GM10266 (cell line): ENCODE data around the gene IL5RA.
A peak's percentile ranks its signal among the peaks of the same experiment; 100 is the strongest.

Experiments used
- DNase-seq: peaks from one replicate; pipeline ENCODE4 v3.0.0; 2012; ENCODE audit errors: extremely low spot score
- TF ChIP-seq, protein P1 (sequence below): IDR thresholded peaks from 2 replicates; pipeline ENCODE4 v1.5.1; 2012; ENCODE audit warnings: mild to moderate bottlenecking, low read depth; ENCODE audit not compliant: control insufficient read depth, insufficient read depth; ENCODE audit errors: missing control alignments

The IL5RA gene

DNA sequence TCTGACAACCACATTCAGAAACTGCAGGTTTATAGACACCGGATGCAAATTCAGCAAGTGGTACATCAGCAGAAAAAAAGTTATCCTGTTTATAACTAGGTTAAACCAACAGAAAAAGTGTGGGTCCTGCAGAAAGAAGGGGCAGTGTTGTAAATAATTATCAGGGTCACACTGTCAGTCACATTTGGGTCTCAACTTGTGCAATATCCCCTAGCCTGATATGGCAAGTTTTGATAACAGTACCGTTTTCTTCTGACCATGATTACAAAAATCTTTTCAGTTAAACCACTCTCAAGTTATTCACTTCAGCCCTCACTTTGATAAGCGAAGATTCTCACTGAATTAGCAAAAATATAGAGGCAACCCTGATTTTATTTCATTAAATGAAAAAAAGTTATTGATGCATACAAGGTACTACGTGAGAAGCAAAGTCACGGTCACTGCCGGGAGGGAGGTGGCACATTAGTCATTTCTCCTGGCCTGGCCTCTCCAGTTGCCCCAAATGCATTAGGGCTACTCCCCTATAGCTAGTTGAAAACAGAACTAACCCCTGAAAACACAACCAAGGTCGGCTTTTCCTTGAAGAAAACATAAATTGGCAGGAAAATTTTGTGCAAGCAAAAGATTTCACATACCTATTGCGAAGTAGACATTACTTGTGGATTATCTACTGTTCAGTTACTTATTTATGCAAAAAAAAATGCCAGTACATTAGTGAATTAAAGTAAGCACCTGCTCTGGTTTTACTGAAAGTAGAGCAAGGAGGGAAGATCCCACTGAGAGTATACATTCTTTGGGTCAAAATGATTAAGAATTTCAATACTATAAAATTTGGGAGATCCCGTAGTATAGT is 28.6 kb downstream of the IL5RA start:
- DNase-seq, result no peak

DNA sequence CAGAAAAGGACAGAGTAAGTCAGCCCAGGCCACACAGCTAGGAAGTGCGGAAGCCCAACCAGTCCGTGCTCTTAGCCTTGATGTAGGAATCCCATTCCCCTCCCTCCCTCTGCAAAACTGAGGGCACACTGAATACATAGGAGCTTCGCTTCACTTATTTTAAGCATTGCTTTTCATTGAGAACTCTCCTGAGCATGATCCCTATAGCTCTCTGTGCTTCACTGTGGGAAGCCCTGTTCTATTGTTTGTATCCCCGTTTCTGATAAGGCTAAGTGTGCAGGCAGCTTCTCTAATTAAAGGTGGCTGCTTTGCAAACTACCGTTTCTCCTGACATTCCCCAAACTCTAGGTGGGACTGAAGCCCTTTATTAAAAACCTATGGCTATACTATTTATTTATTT is 29.9 kb downstream of the IL5RA start:
- no peak for DNase-seq
- TF ChIP-seq, protein P1, sequence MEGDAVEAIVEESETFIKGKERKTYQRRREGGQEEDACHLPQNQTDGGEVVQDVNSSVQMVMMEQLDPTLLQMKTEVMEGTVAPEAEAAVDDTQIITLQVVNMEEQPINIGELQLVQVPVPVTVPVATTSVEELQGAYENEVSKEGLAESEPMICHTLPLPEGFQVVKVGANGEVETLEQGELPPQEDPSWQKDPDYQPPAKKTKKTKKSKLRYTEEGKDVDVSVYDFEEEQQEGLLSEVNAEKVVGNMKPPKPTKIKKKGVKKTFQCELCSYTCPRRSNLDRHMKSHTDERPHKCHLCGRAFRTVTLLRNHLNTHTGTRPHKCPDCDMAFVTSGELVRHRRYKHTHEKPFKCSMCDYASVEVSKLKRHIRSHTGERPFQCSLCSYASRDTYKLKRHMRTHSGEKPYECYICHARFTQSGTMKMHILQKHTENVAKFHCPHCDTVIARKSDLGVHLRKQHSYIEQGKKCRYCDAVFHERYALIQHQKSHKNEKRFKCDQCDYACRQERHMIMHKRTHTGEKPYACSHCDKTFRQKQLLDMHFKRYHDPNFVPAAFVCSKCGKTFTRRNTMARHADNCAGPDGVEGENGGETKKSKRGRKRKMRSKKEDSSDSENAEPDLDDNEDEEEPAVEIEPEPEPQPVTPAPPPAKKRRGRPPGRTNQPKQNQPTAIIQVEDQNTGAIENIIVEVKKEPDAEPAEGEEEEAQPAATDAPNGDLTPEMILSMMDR, result no peak

More for the DNA sequence above, 28.6 kb downstream of the IL5RA start:
- TF ChIP-seq, protein P1, result no peak

DNA sequence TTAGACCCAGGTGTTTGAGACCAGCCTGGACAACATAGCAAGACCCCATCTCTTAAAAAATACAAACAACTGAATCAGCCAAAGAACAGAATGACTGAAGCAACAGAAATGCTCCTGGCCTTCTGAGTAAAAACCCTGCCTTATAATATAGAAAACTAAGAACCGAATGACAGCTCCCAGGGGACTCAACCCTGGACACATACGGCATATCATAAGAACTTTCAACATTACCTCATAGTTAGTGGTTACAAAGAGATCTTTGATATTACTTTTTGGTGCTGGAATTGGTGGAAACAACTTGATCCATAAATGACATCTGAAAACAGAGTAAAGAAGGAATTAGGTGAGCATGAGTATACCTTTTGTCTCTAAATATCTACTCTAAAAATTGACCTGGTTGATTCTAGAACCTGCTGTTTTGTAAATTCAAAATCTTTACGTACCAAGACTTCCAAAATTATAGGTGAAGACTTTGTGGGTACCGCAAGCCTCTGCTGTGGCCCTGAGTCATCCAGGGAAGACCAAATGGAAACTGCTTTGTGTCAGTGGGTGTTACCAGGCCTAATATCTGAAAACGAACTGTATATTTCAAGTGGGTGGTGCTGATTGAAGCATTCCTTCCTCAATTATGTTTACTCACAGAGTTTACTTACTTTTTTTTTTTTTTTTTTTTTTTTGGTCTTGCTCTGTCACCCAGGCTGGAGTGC is 35.5 kb downstream of the IL5RA start:
- TF ChIP-seq, protein P1, result no peak
- peak; percentile 19 for DNase-seq

DNA sequence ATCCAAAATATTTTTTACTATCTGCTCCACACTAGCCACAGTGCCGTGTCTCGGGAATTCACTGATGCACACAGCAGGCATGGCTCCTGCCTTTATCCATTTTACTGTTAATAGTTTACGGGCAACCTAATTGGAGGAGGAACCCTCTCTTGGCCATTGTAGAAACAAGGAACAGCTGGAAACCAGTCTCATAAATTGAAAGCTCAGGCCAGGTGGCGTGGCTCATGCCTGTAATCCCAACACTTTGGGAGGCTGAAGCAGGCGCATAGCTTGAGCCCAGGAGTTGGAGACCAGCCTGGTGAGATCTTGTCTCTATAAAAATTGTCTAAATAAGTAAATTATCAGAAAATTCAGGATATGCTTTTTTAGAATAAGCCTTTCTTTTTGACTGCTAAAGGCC is 39.0 kb downstream of the IL5RA start:
- TF ChIP-seq, protein P1, result no peak
- DNase-seq, result no peak

DNA sequence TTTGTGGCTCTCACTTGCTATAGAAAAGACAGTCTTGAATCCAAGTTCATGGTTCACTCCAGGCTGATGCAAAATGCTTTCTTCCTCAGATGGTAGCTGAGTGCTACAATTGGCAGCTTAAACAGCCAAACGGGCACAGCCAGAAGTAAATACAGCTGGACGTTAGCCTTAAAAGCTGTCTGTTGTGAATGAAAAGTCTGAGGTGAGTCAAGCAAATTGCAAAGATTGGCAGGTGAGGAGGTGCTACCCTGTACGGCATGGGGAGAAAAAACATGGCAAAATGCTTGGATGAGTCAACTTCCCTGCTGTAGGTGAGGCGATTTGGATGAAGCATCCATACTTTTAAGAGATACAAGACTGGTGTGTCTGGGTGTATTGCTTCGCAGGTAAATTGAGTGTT is 40.5 kb downstream of the IL5RA start:
- TF ChIP-seq, protein P1, result no peak
- DNase-seq, result no peak

DNA sequence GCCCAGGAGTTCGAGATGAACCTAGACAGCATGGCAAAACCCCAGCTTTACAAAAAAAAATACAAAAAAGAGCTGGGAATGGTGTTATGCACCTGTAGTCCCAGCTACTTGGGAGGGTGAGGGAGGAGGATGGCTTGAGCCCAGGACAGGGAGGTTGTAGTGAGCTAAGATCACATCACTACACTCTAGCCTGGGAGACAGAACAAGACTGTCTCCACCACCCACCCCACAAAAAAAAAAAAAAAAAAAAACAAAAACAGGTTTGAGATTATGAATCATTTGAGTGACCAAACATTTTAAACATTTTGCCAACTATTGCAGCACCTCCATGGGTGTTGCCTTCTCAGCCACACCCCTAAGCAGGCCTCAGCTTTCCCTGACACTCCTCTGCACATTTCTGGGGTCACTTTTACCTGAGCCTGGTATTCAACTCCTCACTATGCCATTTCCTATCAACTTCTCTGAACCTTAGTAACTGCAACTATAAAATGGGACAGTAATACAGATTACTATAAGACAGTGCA is 41.8 kb downstream of the IL5RA start:
- TF ChIP-seq, protein P1, result no peak
- no peak for DNase-seq
